Sigmoid colon (tissue), 7 donors: ENCODE measurements around the gene HS6ST2. TPM values are rescaled to one million over a fixed set of nuclear protein-coding genes. Genes with fewer than 3 reads are reported as not detected.
"Not testable (repeated sequence)": the region's sequence is repeated elsewhere in the genome, so short reads cannot be mapped to it uniquely, and the experiment has no call there.

ENCODE experiments used
- DNase-seq: peaks from one replicate; pipeline ENCODE4 v3.0.0-alpha.2; 2019
- H3K27ac ChIP-seq, 4 donors: fragments of 200-600 bp; sonication (generic); one replicate each; pipeline ENCODE4 v1.5.1; 2016 to 2019; ENCODE audit warnings: mild to moderate bottlenecking in 1 of 4
- H3K27me3 ChIP-seq, 3 donors: fragments of 200-600 bp; sonication (generic); one replicate each; pipeline ENCODE4 v1.5.1; 2019; ENCODE audit warnings: mild to moderate bottlenecking in 1 of 3
- H3K36me3 ChIP-seq, 4 donors: fragments of 200-600 bp; sonication (generic); one replicate each; pipeline ENCODE4 v1.5.1; 2016 to 2019
- H3K4me1 ChIP-seq, 4 donors: fragments of 200-600 bp; sonication (generic); one replicate each; pipeline ENCODE4 v1.5.1; 2017 to 2019
- H3K4me3 ChIP-seq, 4 donors: fragments of 200-600 bp; sonication (generic); one replicate each; pipeline ENCODE4 v1.5.1; 2017 to 2019; ENCODE audit warnings: mild to moderate bottlenecking in 2 of 4, moderate library complexity in 1 of 4
- H3K9me3 ChIP-seq, 4 donors: fragments of 200-600 bp in 3 of 4; sonication (generic) in 3 of 4; one replicate each; pipeline versions ENCODE4 v1.5.1 to v1.6.1; 2013 to 2019
- EP300 ChIP-seq, 4 donors: sonication (generic); formaldehyde crosslinking; IDR thresholded peaks; one replicate each; pipeline ENCODE4 v1.6.1; 2017; ENCODE audit warnings: antibody characterized with exemption in 4 of 4
- POLR2A ChIP-seq, 2 donors: fragments of 450-650 bp; IDR thresholded peaks; one replicate each; pipeline ENCODE4 v1.6.1; 2016; ENCODE audit warnings: antibody characterized with exemption in 2 of 2, mild to moderate bottlenecking in 2 of 2, moderate library complexity in 2 of 2
- POLR2AphosphoS5 ChIP-seq, 4 donors: sonication (generic); formaldehyde crosslinking; IDR thresholded peaks; one replicate each; pipeline ENCODE4 v1.6.1; 2017; ENCODE audit warnings: antibody characterized with exemption in 4 of 4
- WGBS, 2 donors: extraction: QIAGEN DNeasy Blood & Tissue Kit; methylation state at CpG; one replicate each; pipeline ENCODE4 v1.1.7; 2013; 5-methylcytosine and 5-hydroxymethylcytosine counted together
- intact Hi-C: fragments of 100-400 bp; cut with DNase I; formaldehyde crosslinking; loops from one replicate; pipeline ENCODE4 v1.15.1; 2023
- polyA plus RNA-seq, 3 donors: library from polyadenylated mRNA; stranded (reverse); fragments of 200-250 nt; gene quantifications; one replicate each; pipeline ENCODE4 v1.2.3, GENCODE V29; 2013
- total RNA-seq, 4 donors: library from RNA; depleted of rRNA; stranded (reverse); fragments of >200 nt; gene quantifications; one replicate each; pipeline ENCODE4 v1.1.0, GENCODE V29; 2016
- TF ChIP-seq, protein P1 (sequence below), 4 experiments: fragments of 450-650 bp in 3 of 4; fragments of 200-600 bp in 1 of 4; IDR thresholded peaks; one replicate each; pipeline ENCODE4 v1.5.1; 2016 to 2019; ENCODE audit warnings: antibody characterized with exemption in 4 of 4, mild to moderate bottlenecking in 3 of 4, moderate library complexity in 2 of 4
- donor health status: healthy with polysubstance abuse.
- donor health status: Bipolar disorder and iron deficiency.
- donor health status: healthy.

HS6ST2 gene
- total and polyA plus RNA-seq, 7 donors, result under 0.01 to 0.82 (median 0.27) TPM; not detected in 1

- 92 to 93% methylated on average over 7 of the region's 7 CpGs for WGBS, 2 donors
- Histone ChIP-seq H3K9me3 (no peaks in the 10 kb centered on the region), H3K4me1 (peaks cover 0 to 21% (median 17%) of the 10 kb centered on the region in 4 donors), H3K4me3 (no peak overlapping the region), H3K36me3 (no peaks in the 10 kb centered on the region), H3K27ac (no peak overlapping the region), H3K27me3 (peaks cover 10 to 26% (median 13%) of the 10 kb centered on the region in 3 donors)
- no peak for DNase-seq
- intact Hi-C loops, result no loop called here
- TF ChIP-seq POLR2AphosphoS5 (IDR thresholded peaks at IDR 0.05), result no peak
- TF ChIP-seq POLR2A (IDR thresholded peaks at IDR 0.05), result no peak
- TF ChIP-seq EP300 (IDR thresholded peaks at IDR 0.05), result no peak
- TF ChIP-seq, protein P1, sequence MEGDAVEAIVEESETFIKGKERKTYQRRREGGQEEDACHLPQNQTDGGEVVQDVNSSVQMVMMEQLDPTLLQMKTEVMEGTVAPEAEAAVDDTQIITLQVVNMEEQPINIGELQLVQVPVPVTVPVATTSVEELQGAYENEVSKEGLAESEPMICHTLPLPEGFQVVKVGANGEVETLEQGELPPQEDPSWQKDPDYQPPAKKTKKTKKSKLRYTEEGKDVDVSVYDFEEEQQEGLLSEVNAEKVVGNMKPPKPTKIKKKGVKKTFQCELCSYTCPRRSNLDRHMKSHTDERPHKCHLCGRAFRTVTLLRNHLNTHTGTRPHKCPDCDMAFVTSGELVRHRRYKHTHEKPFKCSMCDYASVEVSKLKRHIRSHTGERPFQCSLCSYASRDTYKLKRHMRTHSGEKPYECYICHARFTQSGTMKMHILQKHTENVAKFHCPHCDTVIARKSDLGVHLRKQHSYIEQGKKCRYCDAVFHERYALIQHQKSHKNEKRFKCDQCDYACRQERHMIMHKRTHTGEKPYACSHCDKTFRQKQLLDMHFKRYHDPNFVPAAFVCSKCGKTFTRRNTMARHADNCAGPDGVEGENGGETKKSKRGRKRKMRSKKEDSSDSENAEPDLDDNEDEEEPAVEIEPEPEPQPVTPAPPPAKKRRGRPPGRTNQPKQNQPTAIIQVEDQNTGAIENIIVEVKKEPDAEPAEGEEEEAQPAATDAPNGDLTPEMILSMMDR (IDR thresholded peaks at IDR 0.05), result no peak
Measured at GRCh38 chrX:132953354-132953753, 5.1 kb downstream of the HS6ST2 start.

- Histone ChIP-seq H3K4me3 (no peak overlapping the region), H3K36me3 (no peaks in the 10 kb centered on the region), H3K4me1 (no peaks in the 10 kb centered on the region), H3K27me3 (no peaks in the 10 kb centered on the region), H3K27ac (no peak overlapping the region), H3K9me3 (no peaks in the 10 kb centered on the region)
- WGBS, 2 donors, result 58 to 75% methylated on average over 4 of the region's 4 CpGs
- TF ChIP-seq EP300 (IDR thresholded peaks at IDR 0.05) (no peak), POLR2AphosphoS5 (IDR thresholded peaks at IDR 0.05) (no peak), POLR2A (IDR thresholded peaks at IDR 0.05) (no peak)
- TF ChIP-seq, protein P1 (IDR thresholded peaks at IDR 0.05), result no peak
- intact Hi-C loops, result no loop called here
- DNase-seq, result no peak
Measured at GRCh38 chrX:132948648-132949260, 9.7 kb downstream of the HS6ST2 start.

DNA sequence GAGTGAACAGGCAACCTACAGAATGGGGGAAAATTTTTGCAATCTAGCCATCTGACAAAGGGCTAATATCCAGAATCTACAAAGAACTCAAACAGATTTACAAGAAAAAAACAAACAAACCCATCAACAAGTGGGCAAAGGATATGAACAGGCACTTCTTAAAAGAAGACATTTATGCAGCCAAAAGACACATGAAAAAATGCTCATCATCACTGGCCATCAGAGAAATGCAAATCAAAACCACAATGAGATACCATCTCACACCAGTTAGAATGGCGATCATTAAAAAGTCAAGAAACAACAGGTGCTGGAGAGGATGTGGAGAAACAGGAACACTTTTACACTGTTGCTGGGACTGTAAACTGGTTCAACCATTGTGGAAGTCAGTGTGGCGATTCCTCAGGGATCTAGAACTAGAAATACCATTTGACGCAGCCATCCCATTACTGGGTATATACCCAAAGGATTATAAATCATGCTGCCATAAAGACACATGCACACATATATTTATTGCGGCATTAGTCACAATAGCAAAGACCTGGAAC is 13.3 kb downstream of the HS6ST2 start:
- H3K4me3 ChIP-seq, H3K36me3 ChIP-seq, H3K27me3 ChIP-seq, H3K9me3 ChIP-seq, H3K27ac ChIP-seq, DNase-seq, intact Hi-C loops, H3K4me1 ChIP-seq: not testable (repeated sequence)
- 79 to 88% methylated on average over 4 of the region's 4 CpGs for WGBS, 2 donors

DNA sequence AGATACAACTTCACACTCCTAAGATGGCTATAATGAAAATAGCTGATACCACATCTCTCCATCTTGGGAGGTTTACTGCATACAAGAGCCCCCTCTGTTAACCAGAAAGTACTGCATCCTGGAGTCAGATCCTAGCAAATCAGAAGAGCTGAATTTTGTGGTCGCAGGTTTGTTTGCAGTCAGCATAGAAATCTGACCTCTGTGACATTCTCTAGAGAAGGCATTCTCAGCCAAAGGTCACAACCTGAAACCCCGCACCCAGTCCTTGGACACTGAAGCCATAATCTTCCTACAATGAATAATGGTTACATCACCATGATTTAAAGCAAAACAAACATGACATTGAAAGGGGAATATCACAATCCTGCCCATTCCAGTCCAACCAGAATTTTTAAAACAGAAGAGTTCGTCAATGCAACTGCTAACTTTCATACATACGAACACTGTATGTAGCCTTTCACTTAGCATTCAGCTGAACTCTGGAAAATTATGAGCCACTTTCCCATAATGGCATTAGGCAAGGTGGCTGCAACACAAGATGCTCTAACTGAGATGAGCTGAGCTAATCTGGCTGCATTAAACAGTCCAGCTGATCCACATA is 17.6 kb downstream of the HS6ST2 start:
- no peaks in the 10 kb centered on the region for H3K9me3 ChIP-seq
- TF ChIP-seq, protein P1 (IDR thresholded peaks at IDR 0.05), result no peak
- TF ChIP-seq POLR2A (IDR thresholded peaks at IDR 0.05) (no peak), EP300 (IDR thresholded peaks at IDR 0.05) (no peak), POLR2AphosphoS5 (IDR thresholded peaks at IDR 0.05) (no peak)
- no peaks in the 10 kb centered on the region for H3K36me3 ChIP-seq
- DNase-seq, result no peak
- no peaks in the 10 kb centered on the region for H3K27me3 ChIP-seq
- intact Hi-C loops, result no loop called here
- H3K27ac ChIP-seq, result no peak overlapping the region
- H3K4me1 ChIP-seq, result no peaks in the 10 kb centered on the region
- no peak overlapping the region for H3K4me3 ChIP-seq
- WGBS, 2 donors, result 28 to 67% methylated on average over 4 of the region's 4 CpGs

GRCh38 chrX:132933170-132933569 is 25.3 kb downstream of the HS6ST2 start:
- 96 to 97% methylated on average over 8 of the region's 8 CpGs for WGBS, 2 donors
- no peak overlapping the region for H3K4me3 ChIP-seq
- TF ChIP-seq POLR2AphosphoS5 (IDR thresholded peaks at IDR 0.05), result no peak
- no peak overlapping the region for H3K27ac ChIP-seq
- no peak for DNase-seq
- no peaks in the 10 kb centered on the region for H3K36me3 ChIP-seq
- H3K4me1 ChIP-seq, result no peaks in the 10 kb centered on the region
- intact Hi-C loops, result no loop called here
- no peaks in the 10 kb centered on the region for H3K27me3 ChIP-seq
- H3K9me3 ChIP-seq, result no peaks in the 10 kb centered on the region
